IMR-90 (cell line): ENCODE data around the gene STARD13. TPM values are rescaled to one million over a fixed set of nuclear protein-coding genes. Genes with fewer than 3 reads are reported as not detected.

Experiments
- ATAC-seq: fragments of 200-7000 bp; cut with Tn5 transposase; 2 replicates; pipeline ENCODE4 v1.9.1; 2020; ENCODE audit warnings: low read depth, mild to moderate bottlenecking, moderate library complexity
- BruUV-seq: library from RNA; stranded (reverse); fragments of 400-500 nt; replicated peaks from 2 replicates; lab custom pipeline; 2021; lab: Mats Ljungman, UMichigan
- CTCF ChIA-PET: fragments of 300-600 bp; formaldehyde crosslinking; extraction: SDS; loops from one replicate; lab custom pipeline; 2021; ENCODE audit warnings: antibody characterized with exemption; lab: Yijun Ruan, JAX
- POLR2A ChIA-PET: fragments of 300-600 bp; sonication (Branson Sonifier 250); formaldehyde crosslinking; loops from one replicate; lab custom pipeline; 2022; ENCODE audit warnings: antibody characterized with exemption; ENCODE audit not compliant: unreplicated experiment; lab: Charles Lee
- DNase-seq: peaks from one replicate; pipeline ENCODE4 v3.0.0; 2013
- H2AFZ ChIP-seq: replicated peaks from 2 replicates; pipeline ENCODE3; 2013; ENCODE audit warnings: low read length, mild to moderate bottlenecking; ENCODE audit not compliant: poor library complexity
- H2AK5ac ChIP-seq: 2 replicates; pipeline ENCODE4 v1.6.1; 2013; ENCODE audit warnings: low read depth, low read length, inconsistent platforms
- H2AK9ac ChIP-seq: replicated peaks from 2 replicates; pipeline ENCODE3; 2013; ENCODE audit warnings: mild to moderate bottlenecking, low read depth, low read length, moderate library complexity; ENCODE audit not compliant: poor library complexity
- H2BK120ac ChIP-seq: 2 replicates; pipeline ENCODE4 v1.6.1; 2013; ENCODE audit warnings: low read depth, low read length, inconsistent platforms
- H2BK15ac ChIP-seq: 3 replicates; pipeline ENCODE4 v1.6.1; 2013; ENCODE audit warnings: low read depth, low read length, inconsistent platforms
- H2BK20ac ChIP-seq: 2 replicates; pipeline ENCODE4 v1.6.1; 2013; ENCODE audit warnings: low read depth, mild to moderate bottlenecking, inconsistent platforms, low read length, moderate library complexity
- H2BK5ac ChIP-seq: 2 replicates; pipeline ENCODE4 v1.6.1; 2013; ENCODE audit warnings: mild to moderate bottlenecking, low read depth, low read length, inconsistent platforms; ENCODE audit not compliant: poor library complexity, severe bottlenecking
- H3K14ac ChIP-seq: replicated peaks from 2 replicates; pipeline ENCODE4 v1.6.1; 2013; ENCODE audit warnings: low read depth, low read length, inconsistent platforms
- H3K18ac ChIP-seq: 2 replicates; pipeline ENCODE4 v1.6.1; 2013; ENCODE audit warnings: low read depth, low read length, control low read depth
- H3K23ac ChIP-seq: 2 replicates; pipeline ENCODE4 v1.6.1; 2013; ENCODE audit warnings: low read depth, low read length, inconsistent platforms
- H3K27ac ChIP-seq: 2 replicates; pipeline ENCODE4 v1.5.1; 2013; ENCODE audit warnings: mild to moderate bottlenecking, control low read depth, low read length; ENCODE audit not compliant: insufficient read depth
- H3K27me3 ChIP-seq: 2 replicates; pipeline ENCODE4 v1.6.1; 2013; ENCODE audit warnings: low read length; ENCODE audit not compliant: control insufficient read depth, insufficient read depth
- H3K36me3 ChIP-seq: 2 replicates; pipeline ENCODE4 v1.6.1; 2013; ENCODE audit warnings: low read length, mixed read lengths; ENCODE audit not compliant: control insufficient read depth, insufficient read depth
- H3K4ac ChIP-seq: 2 replicates; pipeline ENCODE4 v1.6.1; 2013; ENCODE audit warnings: low read depth, low read length, inconsistent platforms
- H3K4me1 ChIP-seq: 2 replicates; pipeline ENCODE4 v1.6.1; 2013; ENCODE audit warnings: low read length, mixed read lengths; ENCODE audit not compliant: control insufficient read depth, insufficient read depth
- H3K4me2 ChIP-seq: 2 replicates; pipeline ENCODE4 v1.6.1; 2013; ENCODE audit warnings: low read depth, mild to moderate bottlenecking, control low read depth, low read length, moderate library complexity
- H3K4me3 ChIP-seq: 2 replicates; pipeline ENCODE4 v1.5.1; 2013; ENCODE audit warnings: low read depth, mild to moderate bottlenecking, control low read depth, low read length, moderate library complexity; ENCODE audit not compliant: insufficient read depth
- H3K56ac ChIP-seq: 2 replicates; pipeline ENCODE4 v1.6.1; 2013; ENCODE audit warnings: low read length, inconsistent platforms; ENCODE audit not compliant: insufficient read depth; ENCODE audit errors: extremely low read depth
- H3K79me1 ChIP-seq, 2 experiments: 2 replicates each; pipeline ENCODE4 v1.6.1; 2013; ENCODE audit warnings: low read length in 2 of 2, inconsistent platforms in 1 of 2, low read depth in 1 of 2
- H3K9ac ChIP-seq: 2 replicates; pipeline ENCODE4 v1.6.1; 2013; ENCODE audit warnings: low read depth, low read length, control low read depth
- H3K9me1 ChIP-seq: 2 replicates; pipeline ENCODE4 v1.6.1; 2013; ENCODE audit warnings: low read length, inconsistent platforms; ENCODE audit not compliant: insufficient read depth
- H3K9me3 ChIP-seq: 2 replicates; pipeline ENCODE4 v1.6.1; 2013; ENCODE audit warnings: low read length; ENCODE audit not compliant: control insufficient read depth, insufficient read depth
- H4K20me1 ChIP-seq: 2 replicates; pipeline ENCODE4 v1.6.1; 2013; ENCODE audit warnings: low read length, inconsistent platforms; ENCODE audit not compliant: insufficient read depth
- H4K5ac ChIP-seq: 2 replicates; pipeline ENCODE4 v1.6.1; 2013; ENCODE audit warnings: mild to moderate bottlenecking, low read depth, low read length, control low read depth
- H4K8ac ChIP-seq, 2 experiments: 2 replicates each; pipeline ENCODE4 v1.6.1; 2013; ENCODE audit warnings: low read depth in 2 of 2, low read length in 2 of 2, control low read depth in 1 of 2, inconsistent platforms in 1 of 2
- H4K91ac ChIP-seq: 2 replicates; pipeline ENCODE4 v1.6.1; 2013; ENCODE audit warnings: low read depth, low read length, inconsistent platforms; ENCODE audit not compliant: insufficient read depth
- BHLHE40 ChIP-seq: fragments of 150-350 bp; IDR thresholded peaks from 2 replicates; pipeline ENCODE4 v1.6.1; 2016; ENCODE audit warnings: mild to moderate bottlenecking, low read depth, low read length
- CEBPB ChIP-seq: IDR thresholded peaks from 2 replicates; pipeline ENCODE4 v1.6.1; 2012; ENCODE audit warnings: low read depth, low read length, improper control_type of control experiment
- CHD1 ChIP-seq: IDR thresholded peaks from 2 replicates; pipeline ENCODE4 v1.6.1; 2012; ENCODE audit warnings: low read depth, low read length, improper control_type of control experiment
- FOS ChIP-seq: fragments of 150-350 bp; IDR thresholded peaks from 2 replicates; pipeline ENCODE4 v1.6.1; 2016; ENCODE audit warnings: low read depth, low read length
- MAFK ChIP-seq: IDR thresholded peaks from 2 replicates; pipeline ENCODE4 v1.6.1; 2012; ENCODE audit warnings: low read depth, low read length, improper control_type of control experiment
- MAZ ChIP-seq: IDR thresholded peaks from 2 replicates; pipeline ENCODE4 v1.6.1; 2012; ENCODE audit warnings: low read depth, mild to moderate bottlenecking, low read length, improper control_type of control experiment, moderate library complexity, borderline replicate concordance
- MXI1 ChIP-seq: IDR thresholded peaks from 2 replicates; pipeline ENCODE4 v1.6.1; 2012; ENCODE audit warnings: low read depth, mild to moderate bottlenecking, low read length, moderate library complexity, borderline replicate concordance
- NFE2L2 ChIP-seq: fragments of 150-350 bp; IDR thresholded peaks from 2 replicates; pipeline ENCODE4 v1.6.1; 2016; ENCODE audit warnings: low read depth, mild to moderate bottlenecking, low read length
- POLR2A ChIP-seq: IDR thresholded peaks from 2 replicates; pipeline ENCODE4 v1.6.1; 2012; ENCODE audit warnings: mild to moderate bottlenecking, low read depth, low read length
- RAD21 ChIP-seq: IDR thresholded peaks from 2 replicates; pipeline ENCODE4 v1.6.1; 2012; ENCODE audit warnings: low read length, improper control_type of control experiment
- RFX5 ChIP-seq: IDR thresholded peaks from 2 replicates; pipeline ENCODE4 v1.8.0; 2012; ENCODE audit warnings: low read depth, mild to moderate bottlenecking, low read length, moderate library complexity
- SMC3 ChIP-seq: fragments of 150-350 bp; IDR thresholded peaks from 2 replicates; pipeline ENCODE4 v1.6.1; 2016; ENCODE audit warnings: low read depth, mild to moderate bottlenecking, antibody characterized with exemption, low read length, moderate library complexity
- WGBS, 2 experiments: methylation state at CpG; one replicate each; pipeline versions ENCODE4 v1.1.5 to v1.1.7; 2013; ENCODE audit warnings: missing lambda C conversion rate in 2 of 2; ENCODE audit not compliant: insufficient read length in 1 of 2; ENCODE audit errors: extremely low coverage in 2 of 2; 5-methylcytosine and 5-hydroxymethylcytosine counted together
- dilution Hi-C: fragments of 300-500 bp; cut with HindIII; formaldehyde crosslinking; loops from one replicate; pipeline ENCODE4 v1.14.3; 2018; ENCODE audit warnings: low sequenced_read_pairs; ENCODE audit not compliant: unreplicated experiment
- in situ Hi-C: fragments of 300-500 bp; cut with MboI; formaldehyde crosslinking; loops from 3 replicates; pipeline ENCODE4 v1.14.3; 2019; ENCODE audit warnings: low sequenced_read_pairs, inconsistent platforms, mixed read lengths
- intact Hi-C: fragments of 100-400 bp; cut with micrococcal nuclease; formaldehyde crosslinking; loops from 2 replicates; pipeline ENCODE4 v1.10.0; 2022
- polyA plus RNA-seq, 3 experiments: library from polyadenylated mRNA; depleted of rRNA; stranded (reverse); fragments of >200 nt; gene quantifications; 2 replicates each; pipeline ENCODE4 v1.2.3, GENCODE V29; 2012; ENCODE audit warnings: low replicate concordance in 1 of 3
- total RNA-seq: library from RNA; depleted of rRNA; stranded (reverse); fragments of >200 nt; gene quantifications from 2 replicates; pipeline ENCODE4 v1.2.3, GENCODE V29; 2012
- TF ChIP-seq, protein P1 (sequence below): conservative IDR thresholded peaks from 2 replicates; pipeline ENCODE4 v1.5.1; 2012; ENCODE audit warnings: mild to moderate bottlenecking, low read depth, low read length, improper control_type of control experiment
- TF ChIP-seq, protein P2 (sequence below): fragments of 150-350 bp; IDR thresholded peaks from 2 replicates; pipeline ENCODE4 v1.6.1; 2017; ENCODE audit warnings: mild to moderate bottlenecking, antibody characterized with exemption, low read length, low read depth

The STARD13 gene
- total and polyA plus RNA-seq, 2 of the 4 experiments (the other 2 are of a cell fraction): 23.6 to 46.6 TPM

DNA sequence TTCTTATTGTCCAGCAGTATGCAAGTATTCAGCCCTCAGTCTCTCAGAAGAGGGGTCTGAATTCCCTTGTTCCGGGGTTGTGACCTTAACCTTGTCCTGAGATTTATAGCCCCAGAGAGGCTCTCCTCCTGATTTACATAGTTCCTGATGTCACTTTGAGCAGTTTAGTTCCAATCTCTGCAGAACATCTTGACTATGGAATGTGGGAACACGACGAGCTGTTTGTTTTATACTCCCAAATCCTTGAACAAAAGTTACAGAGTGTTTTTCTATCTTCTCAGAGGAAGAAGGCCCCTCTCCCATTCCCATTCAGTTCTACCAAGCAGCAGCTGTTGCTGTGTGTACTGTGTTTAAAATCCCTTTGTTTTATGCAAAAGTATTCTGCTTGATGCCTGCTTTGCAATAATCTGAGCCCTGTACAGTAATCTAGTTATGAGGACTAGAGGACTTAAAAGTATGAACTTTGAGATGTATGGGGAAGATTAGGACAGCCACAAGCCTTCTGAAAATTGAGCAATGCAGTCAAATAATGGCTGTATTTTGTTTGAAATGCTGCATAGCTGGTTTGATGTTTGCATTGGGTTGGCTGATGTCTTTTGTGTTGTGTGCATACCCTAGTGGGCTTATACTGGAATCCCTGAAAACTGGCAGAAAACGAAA lies 194.7 kb downstream of the STARD13 start:
- Histone ChIP-seq H2BK15ac (no peak overlapping the region), H3K14ac (no peak overlapping the region), H2AFZ (no peak overlapping the region), H3K9me3 (no peaks in the 10 kb centered on the region), H3K4ac (no peak overlapping the region), H3K56ac (no peak overlapping the region), H4K5ac (no peak overlapping the region), H2BK5ac (no peak overlapping the region), H3K27ac (no peak overlapping the region), H3K23ac (no peak overlapping the region), H3K18ac (no peak overlapping the region), H3K4me1 (no peaks in the 10 kb centered on the region), H4K20me1 (no peaks in the 10 kb centered on the region), H4K8ac (no peak overlapping the region), H3K9ac (no peak overlapping the region), H3K4me3 (no peak overlapping the region), H3K9me1 (no peaks in the 10 kb centered on the region), H2BK120ac (no peak overlapping the region), H2AK5ac (no peak overlapping the region), H2BK20ac (no peak overlapping the region), H3K4me2 (no peak overlapping the region), H3K36me3 (no peaks in the 10 kb centered on the region), H3K27me3 (no peaks in the 10 kb centered on the region), H4K91ac (no peak overlapping the region), H3K79me1 (no peaks in the 10 kb centered on the region), H2AK9ac (no peak overlapping the region)
- no peak for DNase-seq
- dilution Hi-C loops (no loop called here), intact Hi-C loops (no loop called here), in situ Hi-C loops (no loop called here)
- CTCF ChIA-PET: no interaction called here
- WGBS, 2 experiments: no CpG with 5 or more reads among the region's 4 CpGs
- ATAC-seq: peak; percentile 14
- BruUV-seq: no TSS peak
- no peak for TF ChIP-seq MAZ
- TF ChIP-seq MAFK: no peak
- no peak for TF ChIP-seq NFE2L2
- no peak for TF ChIP-seq CEBPB
- no peak for TF ChIP-seq RFX5
- TF ChIP-seq RAD21: no peak
- no peak for TF ChIP-seq BHLHE40
- TF ChIP-seq, protein P1, sequence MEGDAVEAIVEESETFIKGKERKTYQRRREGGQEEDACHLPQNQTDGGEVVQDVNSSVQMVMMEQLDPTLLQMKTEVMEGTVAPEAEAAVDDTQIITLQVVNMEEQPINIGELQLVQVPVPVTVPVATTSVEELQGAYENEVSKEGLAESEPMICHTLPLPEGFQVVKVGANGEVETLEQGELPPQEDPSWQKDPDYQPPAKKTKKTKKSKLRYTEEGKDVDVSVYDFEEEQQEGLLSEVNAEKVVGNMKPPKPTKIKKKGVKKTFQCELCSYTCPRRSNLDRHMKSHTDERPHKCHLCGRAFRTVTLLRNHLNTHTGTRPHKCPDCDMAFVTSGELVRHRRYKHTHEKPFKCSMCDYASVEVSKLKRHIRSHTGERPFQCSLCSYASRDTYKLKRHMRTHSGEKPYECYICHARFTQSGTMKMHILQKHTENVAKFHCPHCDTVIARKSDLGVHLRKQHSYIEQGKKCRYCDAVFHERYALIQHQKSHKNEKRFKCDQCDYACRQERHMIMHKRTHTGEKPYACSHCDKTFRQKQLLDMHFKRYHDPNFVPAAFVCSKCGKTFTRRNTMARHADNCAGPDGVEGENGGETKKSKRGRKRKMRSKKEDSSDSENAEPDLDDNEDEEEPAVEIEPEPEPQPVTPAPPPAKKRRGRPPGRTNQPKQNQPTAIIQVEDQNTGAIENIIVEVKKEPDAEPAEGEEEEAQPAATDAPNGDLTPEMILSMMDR: no peak
- no peak for TF ChIP-seq SMC3
- no peak for TF ChIP-seq FOS
- no peak for TF ChIP-seq MXI1
- no peak for TF ChIP-seq CHD1
- TF ChIP-seq, protein P2, sequence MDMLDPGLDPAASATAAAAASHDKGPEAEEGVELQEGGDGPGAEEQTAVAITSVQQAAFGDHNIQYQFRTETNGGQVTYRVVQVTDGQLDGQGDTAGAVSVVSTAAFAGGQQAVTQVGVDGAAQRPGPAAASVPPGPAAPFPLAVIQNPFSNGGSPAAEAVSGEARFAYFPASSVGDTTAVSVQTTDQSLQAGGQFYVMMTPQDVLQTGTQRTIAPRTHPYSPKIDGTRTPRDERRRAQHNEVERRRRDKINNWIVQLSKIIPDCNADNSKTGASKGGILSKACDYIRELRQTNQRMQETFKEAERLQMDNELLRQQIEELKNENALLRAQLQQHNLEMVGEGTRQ: no peak
- TF ChIP-seq POLR2A: no peak
- POLR2A ChIA-PET: no interaction called here
